ENCODE data around the gene GFAP.

Gene GFAP

GRCh38 chr17:44904001-44904984 lies 11.0 kb downstream of the GFAP start:
- Histone ChIP-seq H3K27me3 (ENCODE audit: insufficient read depth, low read length) (no peaks in the 10 kb centered on the region), H3K4me1 (ENCODE audit: insufficient read depth, low read length) (peaks cover 4% of the 10 kb centered on the region; the same call in 1 of the 2 replicates), H3K36me3 (ENCODE audit: insufficient read depth, low read depth, low read length) (no peaks in the 10 kb centered on the region), H3K27ac (ENCODE audit: low read length) (no peak overlapping the region), H3K4me3 (ENCODE audit: low read length) (no peak overlapping the region), H3K9ac (ENCODE audit: low read depth, low read length) (no peak overlapping the region), H3K9me3 (ENCODE audit: insufficient read depth, low read depth, low read length) (no peaks in the 10 kb centered on the region)

DNA sequence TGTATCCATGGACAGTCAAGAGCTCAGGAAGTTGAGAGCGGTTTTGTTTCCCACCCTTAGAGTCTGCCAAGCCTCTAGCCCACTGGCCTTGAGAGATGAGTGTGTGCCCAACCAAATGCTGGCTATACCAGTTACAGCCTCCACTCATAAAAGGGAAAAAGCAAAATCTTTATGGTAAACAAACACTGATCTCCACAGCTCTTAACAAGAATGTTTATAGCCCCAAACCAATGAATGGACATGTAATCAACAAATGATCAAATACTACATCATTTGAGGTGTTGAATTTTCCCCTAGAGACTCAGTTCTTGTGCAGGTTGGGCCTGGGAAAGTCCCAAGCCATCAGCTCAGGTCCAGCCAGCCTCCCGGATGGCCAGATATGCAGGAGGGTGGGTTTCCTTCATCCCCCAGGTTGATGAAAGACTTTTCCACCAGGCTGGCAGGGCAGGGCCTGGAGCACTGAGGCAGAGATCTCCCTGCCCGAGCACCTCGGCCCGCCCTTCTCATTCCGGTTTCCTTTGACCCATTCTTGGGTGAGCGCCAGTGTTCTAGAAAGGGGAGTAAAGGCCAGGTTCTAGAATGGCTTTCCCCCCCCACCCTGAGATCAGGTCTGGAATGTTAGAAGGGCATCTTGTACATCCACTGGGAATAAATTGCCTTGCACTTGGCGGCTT lies 12.2 kb downstream of the GFAP start:
- no peak overlapping the region for H3K4me3 ChIP-seq (ENCODE audit: low read length)
- H3K36me3 ChIP-seq (ENCODE audit: insufficient read depth, low read depth, low read length) = no peaks in the 10 kb centered on the region
- H3K4me1 ChIP-seq (ENCODE audit: insufficient read depth, low read length) = peaks cover 4% of the 10 kb centered on the region; the same call in 1 of the 2 replicates
- no peak overlapping the region for H3K9ac ChIP-seq (ENCODE audit: low read depth, low read length)
- no peaks in the 10 kb centered on the region for H3K27me3 ChIP-seq (ENCODE audit: insufficient read depth, low read length)
- no peaks in the 10 kb centered on the region for H3K9me3 ChIP-seq (ENCODE audit: insufficient read depth, low read depth, low read length)
- no peak overlapping the region for H3K27ac ChIP-seq (ENCODE audit: low read length)

DNA sequence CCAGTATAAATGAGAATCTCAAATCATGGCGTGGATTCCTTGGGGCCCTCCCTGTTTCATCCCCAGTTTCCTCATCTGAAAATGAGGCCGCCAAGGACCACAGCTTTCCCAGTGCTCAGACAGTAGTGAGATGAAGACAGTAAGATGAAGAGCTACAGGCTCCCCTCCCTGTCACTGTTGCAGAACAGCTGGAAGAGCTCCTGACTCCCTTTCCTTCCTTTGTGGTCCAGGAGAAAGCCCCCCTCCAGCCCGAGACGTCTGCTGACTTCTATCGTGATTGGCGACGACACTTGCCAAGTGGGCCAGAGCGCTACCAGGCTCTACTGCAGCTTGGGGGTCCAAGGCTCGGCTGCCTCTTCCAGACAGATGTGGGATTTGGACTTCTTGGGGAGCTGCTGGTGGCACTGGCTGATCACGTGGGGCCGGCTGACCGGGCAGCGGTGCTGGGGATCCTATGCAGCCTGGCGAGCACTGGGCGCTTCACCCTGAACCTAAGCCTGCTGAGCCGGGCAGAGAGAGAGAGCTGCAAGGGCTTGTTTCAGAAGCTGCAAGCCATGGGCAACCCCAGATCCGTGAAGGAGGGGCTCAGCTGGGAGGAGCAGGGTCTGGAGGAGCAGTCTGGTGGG lies 13.1 kb downstream of the GFAP start:
- no peak overlapping the region for H3K27ac ChIP-seq (ENCODE audit: low read length)
- no peaks in the 10 kb centered on the region for H3K9me3 ChIP-seq (ENCODE audit: insufficient read depth, low read depth, low read length)
- H3K9ac ChIP-seq (ENCODE audit: low read depth, low read length) = no peak overlapping the region
- H3K36me3 ChIP-seq (ENCODE audit: insufficient read depth, low read depth, low read length) = no peaks in the 10 kb centered on the region
- H3K4me3 ChIP-seq (ENCODE audit: low read length) = no peak overlapping the region
- H3K27me3 ChIP-seq (ENCODE audit: insufficient read depth, low read length) = no peaks in the 10 kb centered on the region
- peaks cover 4% of the 10 kb centered on the region; the same call in 1 of the 2 replicates for H3K4me1 ChIP-seq (ENCODE audit: insufficient read depth, low read length)

DNA sequence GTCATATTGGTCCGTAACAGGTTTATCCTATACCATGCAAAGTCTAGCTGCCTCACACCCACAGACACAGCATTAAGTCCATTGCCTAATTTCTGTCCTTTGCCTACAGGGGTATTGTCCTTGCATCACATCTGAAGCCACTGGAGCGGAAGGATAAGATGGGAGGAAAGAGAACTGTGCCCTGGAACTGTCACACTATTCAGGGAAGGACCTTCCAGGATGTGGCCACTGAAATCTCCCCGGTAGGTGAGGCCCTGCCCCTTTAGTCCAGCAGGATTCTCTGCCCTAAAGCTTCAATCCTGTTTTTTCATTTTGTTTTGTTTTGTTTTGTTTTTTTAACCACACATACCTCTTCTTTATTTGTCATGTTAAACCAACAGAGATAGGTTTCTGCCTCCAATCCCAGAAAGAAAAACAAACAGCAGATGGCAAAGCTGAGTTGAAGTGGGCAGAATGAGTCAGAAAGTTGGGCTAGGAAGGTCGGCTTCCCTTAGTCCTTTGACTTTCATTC lies 13.8 kb downstream of the GFAP start:
- Histone ChIP-seq H3K9me3 (ENCODE audit: insufficient read depth, low read depth, low read length) (no peaks in the 10 kb centered on the region), H3K9ac (ENCODE audit: low read depth, low read length) (no peak overlapping the region), H3K36me3 (ENCODE audit: insufficient read depth, low read depth, low read length) (no peaks in the 10 kb centered on the region), H3K4me1 (ENCODE audit: insufficient read depth, low read length) (peaks cover 4% of the 10 kb centered on the region; the same call in 1 of the 2 replicates), H3K27ac (ENCODE audit: low read length) (no peak overlapping the region), H3K4me3 (ENCODE audit: low read length) (no peak overlapping the region), H3K27me3 (ENCODE audit: insufficient read depth, low read length) (no peaks in the 10 kb centered on the region)

DNA sequence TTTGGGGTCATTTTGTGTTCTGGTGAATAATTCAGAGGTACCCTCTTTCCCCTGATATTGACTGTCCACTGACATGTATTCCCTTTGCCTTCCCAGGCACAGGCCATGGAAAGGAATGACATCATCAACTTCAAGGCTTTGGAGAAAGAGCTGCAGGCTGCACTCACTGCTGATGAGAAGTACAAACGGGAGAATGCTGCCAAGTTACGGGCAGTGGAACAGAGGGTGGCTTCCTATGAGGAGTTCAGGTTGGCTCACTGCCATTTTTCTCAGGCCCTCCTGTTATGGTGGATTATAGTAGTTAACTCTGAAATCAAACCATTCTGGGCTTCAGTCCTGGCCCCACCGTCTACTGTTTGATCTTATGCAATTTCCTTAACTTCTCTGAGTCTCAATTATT lies 14.4 kb downstream of the GFAP start:
- H3K4me1 ChIP-seq (ENCODE audit: insufficient read depth, low read length) = 0 out of 2 replicates have a peak, but pooled peaks cover 4% of the 10 kb centered on the region
- H3K27ac ChIP-seq (ENCODE audit: low read length) = no peak overlapping the region
- H3K4me3 ChIP-seq (ENCODE audit: low read length) = no peak overlapping the region
- H3K27me3 ChIP-seq (ENCODE audit: insufficient read depth, low read length) = no peaks in the 10 kb centered on the region
- H3K36me3 ChIP-seq (ENCODE audit: insufficient read depth, low read depth, low read length) = peaks cover 2% of the 10 kb centered on the region; the same call in 1 of the 2 replicates
- H3K9ac ChIP-seq (ENCODE audit: low read depth, low read length) = no peak overlapping the region
- no peaks in the 10 kb centered on the region for H3K9me3 ChIP-seq (ENCODE audit: insufficient read depth, low read depth, low read length)

DNA sequence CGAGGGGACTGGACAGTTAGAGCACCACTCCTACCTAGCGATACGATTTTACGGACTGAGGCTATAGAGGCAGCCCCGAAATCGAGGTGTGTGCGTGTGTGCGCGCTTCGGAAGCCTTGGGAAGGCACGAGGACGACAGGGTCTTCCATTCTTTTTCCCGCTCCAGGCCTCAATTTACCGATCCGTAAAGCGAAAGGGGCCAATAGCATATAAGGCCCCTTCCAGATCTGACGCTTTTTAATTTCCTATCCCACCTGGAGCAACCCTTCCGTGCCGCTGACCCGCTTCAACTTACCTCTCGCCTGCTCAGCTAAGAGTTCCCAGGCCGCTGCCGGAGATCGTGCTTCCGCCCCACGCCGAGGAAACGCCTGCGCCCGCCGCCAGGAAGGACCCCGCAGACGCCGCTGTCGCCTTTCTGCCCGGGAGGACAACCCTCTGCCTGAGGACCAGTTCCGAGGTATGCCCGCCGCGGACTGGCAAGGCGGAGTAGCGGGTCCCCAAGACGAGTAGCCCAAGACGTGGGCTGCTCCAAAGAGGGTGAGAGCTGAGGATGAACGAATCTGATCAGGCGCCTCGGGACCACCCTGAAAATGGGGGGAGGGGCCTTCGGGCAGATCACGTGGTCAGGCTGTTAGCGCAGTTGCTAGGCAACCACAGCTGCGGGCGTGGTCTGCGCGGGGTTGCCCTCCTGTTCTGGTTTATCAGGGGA lies 16.1 kb downstream of the GFAP start, which contains the start of gene EFTUD2:
EFTUD2 (minus strand) TSS at position 372 of the 709 bp plus-strand sequence. CDS start 4,924 bp downstream, outside the sequence.
- Histone ChIP-seq H3K4me3 (ENCODE audit: low read length) (peak within 1 kb of the TSS; percentile 95), H3K9ac (ENCODE audit: low read depth, low read length) (peak within 1 kb of the TSS; percentile 96), H3K4me1 (ENCODE audit: insufficient read depth, low read length) (no peaks in the 10 kb centered on the region), H3K36me3 (ENCODE audit: insufficient read depth, low read depth, low read length) (peaks cover 12% of the 10 kb centered on the region), H3K9me3 (ENCODE audit: insufficient read depth, low read depth, low read length) (no peaks in the 10 kb centered on the region), H3K27me3 (ENCODE audit: insufficient read depth, low read length) (no peaks in the 10 kb centered on the region), H3K27ac (ENCODE audit: low read length) (peak within 1 kb of the TSS; percentile 90)

DNA sequence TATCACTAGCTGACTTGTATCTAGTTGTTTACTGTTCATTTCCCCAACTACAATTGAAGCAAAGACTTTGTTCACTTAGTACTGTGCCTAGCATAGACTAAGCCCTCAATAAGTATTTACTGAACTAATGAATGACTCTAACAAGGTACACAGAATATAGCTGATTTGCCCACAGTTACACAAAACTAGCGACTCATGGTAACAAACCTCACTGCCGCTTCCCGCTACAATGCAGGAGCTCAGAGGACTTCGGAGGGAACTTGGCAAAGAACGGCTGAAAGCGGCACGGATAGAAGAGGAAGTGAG lies 16.6 kb downstream of the GFAP start:
- Histone ChIP-seq H3K36me3 (ENCODE audit: insufficient read depth, low read depth, low read length) (peaks cover 17% of the 10 kb centered on the region), H3K4me1 (ENCODE audit: insufficient read depth, low read length) (no peaks in the 10 kb centered on the region), H3K9ac (ENCODE audit: low read depth, low read length) (peak overlapping the region; percentile 96), H3K9me3 (ENCODE audit: insufficient read depth, low read depth, low read length) (no peaks in the 10 kb centered on the region), H3K4me3 (ENCODE audit: low read length) (peak overlapping the region; percentile 95), H3K27ac (ENCODE audit: low read length) (peak overlapping the region; percentile 90), H3K27me3 (ENCODE audit: insufficient read depth, low read length) (no peaks in the 10 kb centered on the region)

DNA sequence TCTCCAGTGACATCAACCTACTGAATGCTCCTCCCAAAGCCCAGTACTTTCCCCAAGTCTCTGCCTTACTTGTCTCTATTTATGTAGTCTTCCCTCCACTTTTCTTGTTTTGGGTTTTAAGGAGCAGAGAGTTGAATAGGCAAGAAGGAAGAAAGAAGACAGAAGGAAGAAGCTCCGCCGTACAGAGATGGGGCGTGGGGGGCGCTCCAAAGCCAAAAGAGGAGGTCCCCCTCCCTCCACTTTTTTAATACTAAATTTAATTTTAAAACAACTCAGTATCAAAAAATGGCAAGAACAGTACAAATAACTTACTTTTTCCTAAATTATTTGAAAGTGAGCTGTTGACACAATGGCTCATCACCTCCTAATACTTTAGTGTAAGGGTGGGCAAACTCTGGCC lies 20.7 kb downstream of the GFAP start:
- no peaks in the 10 kb centered on the region for H3K27me3 ChIP-seq (ENCODE audit: insufficient read depth, low read length)
- no peak overlapping the region for H3K9ac ChIP-seq (ENCODE audit: low read depth, low read length)
- no peaks in the 10 kb centered on the region for H3K4me1 ChIP-seq (ENCODE audit: insufficient read depth, low read length)
- H3K9me3 ChIP-seq (ENCODE audit: insufficient read depth, low read depth, low read length) = no peaks in the 10 kb centered on the region
- H3K27ac ChIP-seq (ENCODE audit: low read length) = no peak overlapping the region
- H3K4me3 ChIP-seq (ENCODE audit: low read length) = no peak overlapping the region
- H3K36me3 ChIP-seq (ENCODE audit: insufficient read depth, low read depth, low read length) = peaks cover 42% of the 10 kb centered on the region

GRCh38 chr17:44892250-44892649 lies 23.1 kb downstream of the GFAP start:
- Histone ChIP-seq H3K4me1 (ENCODE audit: insufficient read depth, low read length) (no peaks in the 10 kb centered on the region), H3K27me3 (ENCODE audit: insufficient read depth, low read length) (no peaks in the 10 kb centered on the region), H3K9ac (ENCODE audit: low read depth, low read length) (no peak overlapping the region), H3K9me3 (ENCODE audit: insufficient read depth, low read depth, low read length) (no peaks in the 10 kb centered on the region), H3K27ac (ENCODE audit: low read length) (no peak overlapping the region), H3K36me3 (ENCODE audit: insufficient read depth, low read depth, low read length) (peaks cover 55% of the 10 kb centered on the region), H3K4me3 (ENCODE audit: low read length) (no peak overlapping the region)

DNA sequence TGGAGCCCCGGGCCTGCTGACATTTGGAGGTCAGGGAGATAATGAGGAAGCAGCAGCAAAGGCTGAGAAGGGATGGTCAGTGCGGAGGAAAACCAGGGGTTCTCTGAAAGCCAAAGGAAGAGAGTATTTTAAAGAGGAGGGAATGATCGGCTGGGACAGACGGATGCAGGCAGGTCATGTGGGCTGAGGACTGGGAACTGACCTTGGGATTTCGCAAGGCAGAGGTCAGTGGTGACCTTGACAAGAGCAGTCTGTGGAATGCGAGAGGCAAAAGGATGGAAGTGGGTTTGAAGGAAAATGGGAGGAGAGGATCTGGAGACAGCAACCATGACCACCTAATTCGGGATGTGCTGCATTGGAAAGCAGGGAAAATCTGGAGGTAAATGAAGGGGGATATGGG lies 26.3 kb downstream of the GFAP start:
- H3K27ac ChIP-seq (ENCODE audit: low read length) = no peak overlapping the region
- no peaks in the 10 kb centered on the region for H3K9me3 ChIP-seq (ENCODE audit: insufficient read depth, low read depth, low read length)
- no peak overlapping the region for H3K4me3 ChIP-seq (ENCODE audit: low read length)
- no peaks in the 10 kb centered on the region for H3K4me1 ChIP-seq (ENCODE audit: insufficient read depth, low read length)
- H3K9ac ChIP-seq (ENCODE audit: low read depth, low read length) = no peak overlapping the region
- no peaks in the 10 kb centered on the region for H3K27me3 ChIP-seq (ENCODE audit: insufficient read depth, low read length)
- H3K36me3 ChIP-seq (ENCODE audit: insufficient read depth, low read depth, low read length) = peaks cover 73% of the 10 kb centered on the region
